D721Med (cell line): ENCODE results near the gene PRKCI.

Experiments used
- DNase-seq: peaks from one replicate; pipeline ENCODE4 v3.0.0; 2011; ENCODE audit warnings: low spot score; ENCODE audit not compliant: insufficient read length
- FAIRE-seq: peaks from 2 replicates; lab custom pipeline; 2011; peaks lifted over from hg19 to GRCh38; lab: Jason Lieb, UNC
- TF ChIP-seq, protein P1 (sequence below): IDR thresholded peaks from 2 replicates; pipeline ENCODE4 v1.5.1; 2012; ENCODE audit warnings: mild to moderate bottlenecking, control low read depth; ENCODE audit not compliant: insufficient read depth; ENCODE audit errors: missing control alignments

The PRKCI gene

DNA sequence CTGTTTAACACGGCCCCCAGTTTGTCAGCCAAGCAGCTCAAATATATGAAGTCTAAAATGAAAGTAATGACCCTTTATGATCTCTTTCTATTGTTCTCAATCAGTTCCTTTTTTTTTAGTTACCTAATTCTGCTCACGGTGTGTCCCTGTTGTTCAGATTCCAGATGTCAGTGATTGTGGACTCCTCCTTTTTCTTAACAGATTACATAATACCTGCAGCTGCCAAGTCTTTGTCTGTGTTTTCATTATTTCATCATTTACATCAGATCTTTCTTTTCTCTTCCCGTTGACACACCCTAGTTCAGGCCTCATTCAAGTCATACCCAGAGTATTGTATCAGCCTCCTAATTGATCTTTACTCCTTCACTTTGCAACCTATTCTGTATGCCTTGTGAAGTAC is 79.2 kb downstream of the PRKCI start:
- TF ChIP-seq, protein P1, sequence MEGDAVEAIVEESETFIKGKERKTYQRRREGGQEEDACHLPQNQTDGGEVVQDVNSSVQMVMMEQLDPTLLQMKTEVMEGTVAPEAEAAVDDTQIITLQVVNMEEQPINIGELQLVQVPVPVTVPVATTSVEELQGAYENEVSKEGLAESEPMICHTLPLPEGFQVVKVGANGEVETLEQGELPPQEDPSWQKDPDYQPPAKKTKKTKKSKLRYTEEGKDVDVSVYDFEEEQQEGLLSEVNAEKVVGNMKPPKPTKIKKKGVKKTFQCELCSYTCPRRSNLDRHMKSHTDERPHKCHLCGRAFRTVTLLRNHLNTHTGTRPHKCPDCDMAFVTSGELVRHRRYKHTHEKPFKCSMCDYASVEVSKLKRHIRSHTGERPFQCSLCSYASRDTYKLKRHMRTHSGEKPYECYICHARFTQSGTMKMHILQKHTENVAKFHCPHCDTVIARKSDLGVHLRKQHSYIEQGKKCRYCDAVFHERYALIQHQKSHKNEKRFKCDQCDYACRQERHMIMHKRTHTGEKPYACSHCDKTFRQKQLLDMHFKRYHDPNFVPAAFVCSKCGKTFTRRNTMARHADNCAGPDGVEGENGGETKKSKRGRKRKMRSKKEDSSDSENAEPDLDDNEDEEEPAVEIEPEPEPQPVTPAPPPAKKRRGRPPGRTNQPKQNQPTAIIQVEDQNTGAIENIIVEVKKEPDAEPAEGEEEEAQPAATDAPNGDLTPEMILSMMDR = no peak
- no peak for FAIRE-seq
- DNase-seq = no peak

DNA sequence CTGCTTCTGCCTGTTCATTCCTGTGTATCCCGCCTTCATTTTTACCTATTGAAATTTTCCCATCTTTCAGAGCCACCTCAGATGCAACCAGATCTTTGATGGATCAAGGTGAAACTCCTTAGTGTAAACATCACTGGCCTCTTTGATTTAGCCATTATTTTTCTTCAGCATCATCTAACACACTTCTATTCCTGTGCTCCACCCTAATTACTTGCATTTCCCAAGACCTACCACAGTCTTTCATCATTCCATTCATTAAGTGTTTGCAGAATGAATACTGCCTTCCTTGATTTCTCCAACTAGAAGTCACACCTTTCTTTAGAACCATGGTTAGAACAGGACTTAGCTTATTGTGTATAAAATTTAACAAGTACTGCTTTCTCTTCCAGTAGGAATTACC is 79.8 kb downstream of the PRKCI start:
- no peak for DNase-seq
- no peak for FAIRE-seq
- TF ChIP-seq, protein P1 = no peak

DNA sequence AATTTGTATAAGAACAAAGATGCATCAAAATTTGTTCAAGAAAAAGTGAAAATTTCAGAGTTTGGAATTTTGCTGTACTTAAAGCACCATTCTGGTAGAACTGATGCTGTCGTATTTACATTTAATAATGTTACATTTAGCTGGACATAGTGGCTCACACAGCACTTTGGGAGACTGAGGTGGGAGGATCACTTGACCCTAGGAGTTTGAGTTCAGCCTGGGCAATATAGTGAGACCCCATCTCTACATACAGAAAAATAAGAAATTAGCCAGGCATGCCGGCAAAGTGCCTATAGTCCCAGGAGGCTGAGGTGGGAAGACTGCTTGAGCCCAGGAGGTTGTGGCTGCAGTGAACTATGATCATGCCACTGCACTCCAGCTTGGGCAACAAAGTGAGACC is 83.8 kb downstream of the PRKCI start:
- TF ChIP-seq, protein P1 = no peak
- no peak for DNase-seq
- no peak for FAIRE-seq

DNA sequence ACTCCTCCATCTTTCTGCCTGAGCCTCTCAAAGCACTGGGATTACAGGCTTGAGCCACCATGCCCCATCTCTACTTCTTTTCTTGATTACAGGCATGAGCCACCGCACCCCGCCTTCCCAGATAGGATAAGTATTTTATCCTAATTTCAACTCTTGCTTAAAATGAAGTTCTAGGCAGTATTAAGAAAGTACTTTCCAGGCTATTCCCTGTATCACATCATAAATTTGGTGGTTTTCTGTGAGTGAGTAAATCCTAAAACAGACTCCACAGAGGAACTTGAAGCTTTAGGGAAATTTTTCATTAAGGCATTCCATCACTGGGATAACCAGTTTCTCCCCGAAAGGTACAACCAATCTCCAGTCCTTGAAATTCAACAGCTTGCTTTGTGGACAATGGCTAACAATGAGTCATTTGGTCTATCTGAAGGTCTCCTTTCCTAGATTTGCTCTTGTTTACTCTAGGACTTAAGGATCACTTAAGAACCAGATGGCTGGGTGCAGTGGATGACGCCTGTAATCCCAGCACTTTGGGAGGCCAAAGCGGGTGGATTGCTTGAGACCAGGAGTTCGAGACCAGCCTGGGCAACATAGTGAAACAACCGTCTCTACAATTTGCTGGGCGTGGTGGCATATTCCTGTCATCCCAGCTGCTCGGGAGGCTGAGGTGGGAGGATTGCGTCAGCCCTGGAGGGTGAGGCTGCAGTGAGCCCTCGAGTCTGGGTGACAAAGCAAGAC is 85.6 kb downstream of the PRKCI start:
- peak; percentile 79 for FAIRE-seq
- DNase-seq = peak; percentile 34
- TF ChIP-seq, protein P1 = no peak

DNA sequence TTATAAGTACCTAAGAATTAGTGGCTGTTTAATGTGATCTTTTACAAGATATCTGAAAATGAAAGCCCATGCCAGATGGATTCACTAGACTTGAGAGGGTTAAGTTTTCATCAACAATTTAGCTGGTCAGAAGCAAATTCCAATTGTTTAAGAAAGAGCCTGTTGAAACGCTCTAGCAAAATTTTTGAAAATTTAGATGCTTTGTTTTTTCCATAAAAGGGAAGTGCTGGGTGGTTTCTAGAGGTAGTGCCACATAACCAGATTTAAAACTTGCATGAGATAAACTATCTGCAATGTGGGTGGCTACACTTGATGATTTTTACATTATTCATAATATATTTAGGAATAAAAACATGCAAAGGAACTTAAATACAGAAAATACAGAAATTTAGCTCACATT is 86.8 kb downstream of the PRKCI start:
- TF ChIP-seq, protein P1 = no peak
- DNase-seq (no peak), FAIRE-seq (peak; percentile 21)

DNA sequence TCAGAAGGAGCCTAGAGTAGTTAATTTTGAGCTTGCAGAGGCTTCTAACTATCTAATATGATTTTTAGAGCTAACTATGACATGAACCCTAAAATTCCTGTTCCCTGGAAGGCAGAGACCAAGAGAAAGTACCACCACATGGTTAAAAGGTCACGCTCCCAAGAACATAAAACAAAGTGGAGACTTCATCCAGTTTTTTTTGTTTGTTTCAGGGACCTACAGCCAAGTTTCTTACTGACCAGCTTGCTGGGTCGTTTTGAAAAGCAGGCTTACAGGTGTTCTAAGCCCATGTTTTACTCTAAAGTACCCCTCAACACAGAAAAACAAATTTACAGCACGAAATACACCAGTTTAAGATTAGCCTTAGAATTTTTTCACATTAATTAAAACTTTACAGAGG is 95.7 kb downstream of the PRKCI start:
- DNase-seq (no peak), FAIRE-seq (no peak)
- TF ChIP-seq, protein P1 = no peak

DNA sequence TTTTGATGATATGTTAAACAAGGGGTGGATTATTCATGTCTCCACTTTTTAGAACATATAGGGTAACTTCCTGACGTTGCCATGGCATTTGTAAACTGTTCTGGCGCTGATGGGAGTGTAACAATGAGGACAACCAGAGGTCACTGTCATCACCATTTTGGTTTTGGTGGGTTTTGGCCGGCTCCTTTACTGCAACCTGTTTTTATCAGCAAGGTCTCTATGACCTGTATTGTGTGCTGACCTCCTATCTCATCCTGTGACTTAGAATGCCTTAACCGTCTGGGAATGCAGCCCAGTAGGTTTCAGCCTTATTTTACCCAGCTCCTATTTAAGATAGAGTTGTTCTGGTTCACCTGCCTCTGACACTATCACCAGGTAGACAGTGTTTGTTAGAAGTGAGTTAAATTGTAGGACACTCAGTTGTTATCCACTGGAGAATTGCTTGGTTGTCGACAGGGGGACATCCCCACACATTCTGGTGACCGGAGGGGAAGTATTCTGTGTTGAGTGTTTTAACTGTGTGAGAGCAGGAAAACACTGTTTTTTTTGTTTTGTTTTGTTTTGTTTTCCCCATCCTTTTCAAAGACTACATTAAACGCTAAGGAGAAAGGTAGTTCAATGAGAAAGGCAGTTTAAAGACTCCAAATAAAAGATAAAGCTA is 98.4 kb downstream of the PRKCI start:
- TF ChIP-seq, protein P1 = no peak
- FAIRE-seq (no peak), DNase-seq (no peak)
